GM21360 (cell line): ENCODE results near the gene L3MBTL1.
A peak's percentile ranks its signal among the peaks of the same experiment; 100 is the strongest.
"Not testable (repeated sequence)": the region's sequence is repeated elsewhere in the genome, so short reads cannot be mapped to it uniquely, and the experiment has no call there.

Experiments used
- ATAC-seq: cut with Tn5 transposase; IDR thresholded peaks from one replicate; pipeline ENCODE4 v1.9.1; 2021; ENCODE audit warnings: mild to moderate bottlenecking, moderate library complexity; ENCODE audit not compliant: unreplicated experiment

Gene L3MBTL1

DNA sequence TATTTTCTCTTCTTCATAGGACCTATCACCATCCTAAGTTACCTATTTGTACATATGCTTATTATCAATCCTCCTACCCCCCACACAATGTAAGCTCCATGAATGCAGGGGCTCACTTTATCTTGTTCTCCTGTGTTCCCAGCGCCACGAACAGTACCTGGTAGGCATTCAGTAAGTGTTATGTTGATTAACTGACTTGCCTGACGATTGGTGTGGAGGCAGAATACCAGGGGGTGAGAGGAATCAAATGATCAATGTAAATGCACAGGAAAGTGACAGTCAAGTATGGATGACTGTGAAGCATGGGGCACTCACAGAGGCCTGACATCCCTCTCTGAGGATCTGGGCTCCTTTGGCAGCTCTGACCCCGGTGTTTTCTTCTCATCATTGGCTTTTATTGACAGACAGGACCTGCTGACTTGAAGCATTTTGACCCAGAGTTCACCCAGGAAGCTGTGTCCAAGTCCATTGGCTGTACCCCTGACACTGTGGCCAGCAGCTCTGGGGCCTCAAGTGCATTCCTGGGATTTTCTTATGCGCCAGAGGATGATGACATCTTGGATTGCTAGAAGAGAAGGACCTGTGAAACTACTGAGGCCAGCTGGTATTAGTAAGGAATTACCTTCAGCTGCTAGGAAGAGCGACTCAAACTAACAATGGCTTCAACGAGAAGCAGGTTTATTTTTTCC, 77.1 kb downstream of the L3MBTL1 start:
- no peak for ATAC-seq

DNA sequence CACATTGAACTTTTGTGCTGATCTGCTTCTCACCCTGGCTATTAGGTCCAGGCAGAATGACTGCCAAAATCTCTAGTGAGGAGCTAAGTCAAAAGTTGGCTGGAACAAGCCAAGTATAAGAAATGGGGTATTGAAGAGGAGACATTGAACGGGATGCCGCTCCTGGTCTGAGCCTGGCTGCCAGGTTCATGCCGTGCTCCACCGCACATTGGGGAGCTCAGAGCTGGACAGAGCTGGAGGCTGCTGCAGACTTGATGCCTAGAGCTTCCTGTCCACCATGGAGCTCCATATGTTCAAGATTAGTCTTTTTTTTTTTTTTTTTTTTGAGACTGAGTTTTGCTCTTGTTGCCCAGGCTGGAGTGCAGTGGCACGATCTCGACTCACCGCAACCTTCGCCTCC, 79.1 kb downstream of the L3MBTL1 start:
- no peak for ATAC-seq

- not testable (repeated sequence) for ATAC-seq
Measured at GRCh38 chr20:43588526-43588925, 81.0 kb downstream of the L3MBTL1 start.

DNA sequence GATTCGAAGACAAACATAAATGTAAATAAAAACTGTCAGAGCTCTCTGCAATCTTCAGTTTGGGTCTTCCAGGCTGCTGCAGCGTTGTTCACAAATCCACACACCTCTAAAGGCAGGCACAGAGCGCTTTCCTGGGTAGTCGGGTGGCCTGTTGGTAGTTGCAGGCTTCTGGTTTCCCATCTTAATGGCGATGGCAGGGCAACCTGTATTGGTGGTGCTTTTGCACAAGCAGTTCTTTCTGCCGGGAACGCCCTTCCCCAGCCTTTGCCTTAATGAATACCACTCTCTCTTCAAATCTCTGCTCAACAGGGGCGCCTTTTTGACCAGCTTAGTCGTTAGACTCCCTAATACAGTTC, 82.5 kb downstream of the L3MBTL1 start:
- no peak for ATAC-seq

- peak; percentile 98 for ATAC-seq
Measured at GRCh38 chr20:43590392-43591303, 83.2 kb downstream of the L3MBTL1 start, which contains the start of gene IFT52. Gene IFT52, plus strand, starts transcription at chr20:43590937. Its CDS starts 3,762 bp downstream, at chr20:43594699.
